Measurements from ENCODE around the gene MORN3.
"Not testable (repeated sequence)": the region's sequence is repeated elsewhere in the genome, so short reads cannot be mapped to it uniquely, and the experiment has no call there.

The MORN3 gene

DNA sequence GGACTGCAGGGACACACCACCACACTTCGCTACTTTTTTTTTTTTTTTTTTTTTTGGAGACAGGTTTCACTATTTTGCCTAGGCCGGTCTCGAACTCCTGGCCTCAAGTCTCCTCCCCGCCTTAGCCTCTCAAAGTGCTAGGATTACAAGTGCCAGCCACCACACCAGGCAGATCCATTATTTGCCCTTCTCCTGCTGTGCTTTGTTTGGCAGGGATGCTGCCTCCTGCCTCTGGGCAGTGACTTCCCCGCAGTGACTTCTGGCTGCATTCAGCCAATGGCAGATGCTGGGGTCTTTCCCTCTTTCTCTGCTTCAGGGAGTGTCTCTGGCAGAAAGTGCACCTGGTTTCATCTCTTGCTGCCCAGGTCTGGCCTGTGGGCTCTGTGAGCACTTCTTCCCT, 6.7 kb upstream of the MORN3 start:
- Histone ChIP-seq H3K36me3 (no peaks in the 10 kb centered on the region), H3K4me3 (ENCODE audit: low read depth, low read length) (no peak overlapping the region), H3K9me3 (no peaks in the 10 kb centered on the region), H3K27me3 (no peaks in the 10 kb centered on the region), H3K4me1 (peaks cover 4% of the 10 kb centered on the region; the same call in 1 of the 2 replicates)
- no peak for DNase-seq
- TF ChIP-seq CTCF (IDR thresholded peaks at IDR 0.05; ENCODE audit: low read depth, low read length): no peak

DNA sequence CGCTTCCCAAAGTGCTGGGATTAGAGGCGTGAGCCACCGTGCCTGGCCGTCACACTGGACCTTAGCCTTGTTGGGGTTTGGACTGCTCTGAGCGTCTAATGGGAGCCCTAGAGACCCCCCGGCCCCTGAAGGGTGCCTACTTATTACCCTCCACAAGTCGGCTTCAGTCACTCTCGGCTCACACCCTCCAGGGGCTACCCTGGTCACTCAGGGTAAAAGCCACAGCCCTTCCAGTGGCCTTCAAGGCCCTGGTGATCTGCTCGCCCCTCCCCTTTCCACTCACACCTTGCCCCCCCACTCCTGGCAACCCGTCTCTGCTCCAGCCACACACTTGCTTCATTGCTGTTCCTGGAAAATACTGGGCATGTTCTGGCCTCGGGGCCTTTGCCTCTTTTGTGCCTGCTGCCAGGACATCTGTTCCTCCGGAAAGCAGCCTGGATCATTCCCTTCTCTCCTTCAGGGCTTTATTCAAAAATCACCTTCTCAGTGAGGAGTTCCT, 3.6 kb upstream of the MORN3 start:
- TF ChIP-seq CTCF (IDR thresholded peaks at IDR 0.05; ENCODE audit: low read depth, low read length): no peak
- H3K4me1 ChIP-seq: peaks cover 4% of the 10 kb centered on the region; the same call in 1 of the 2 replicates
- H3K36me3 ChIP-seq: no peaks in the 10 kb centered on the region
- H3K27me3 ChIP-seq: no peaks in the 10 kb centered on the region
- H3K9me3 ChIP-seq: no peaks in the 10 kb centered on the region
- H3K4me3 ChIP-seq (ENCODE audit: low read depth, low read length): peak overlapping the region; percentile 63
- DNase-seq: peak; percentile 64

- Histone ChIP-seq H3K4me3 (ENCODE audit: low read depth, low read length) (no peak overlapping the region), H3K4me1 (peaks cover 4% of the 10 kb centered on the region; the same call in 1 of the 2 replicates), H3K9me3 (no peaks in the 10 kb centered on the region), H3K27me3 (no peaks in the 10 kb centered on the region), H3K36me3 (no peaks in the 10 kb centered on the region)
- peak; percentile 78 for DNase-seq
- TF ChIP-seq CTCF (IDR thresholded peaks at IDR 0.05; ENCODE audit: low read depth, low read length): peak; percentile 83
Observed at GRCh38 chr12:121668750-121669520, 519 bp downstream of the MORN3 start.

GRCh38 chr12:121666829-121667228, 2.6 kb downstream of the MORN3 start:
- DNase-seq: not testable (repeated sequence)

GRCh38 chr12:121663610-121663929, 5.9 kb downstream of the MORN3 start:
- H3K4me3 ChIP-seq (ENCODE audit: low read depth, low read length): peak overlapping the region; percentile 76
- DNase-seq: no peak
- TF ChIP-seq CTCF (IDR thresholded peaks at IDR 0.05; ENCODE audit: low read depth, low read length): no peak
- H3K9me3 ChIP-seq: no peaks in the 10 kb centered on the region
- peaks cover 4% of the 10 kb centered on the region; the same call in 1 of the 2 replicates for H3K4me1 ChIP-seq
- H3K27me3 ChIP-seq: no peaks in the 10 kb centered on the region
- H3K36me3 ChIP-seq: no peaks in the 10 kb centered on the region

More at GRCh38 chr12:121666829-121667228, 2.6 kb downstream of the MORN3 start:
- H3K36me3 ChIP-seq; H3K4me3 ChIP-seq (ENCODE audit: low read depth, low read length); H3K9me3 ChIP-seq; H3K4me1 ChIP-seq; H3K27me3 ChIP-seq: not testable (repeated sequence)

DNA sequence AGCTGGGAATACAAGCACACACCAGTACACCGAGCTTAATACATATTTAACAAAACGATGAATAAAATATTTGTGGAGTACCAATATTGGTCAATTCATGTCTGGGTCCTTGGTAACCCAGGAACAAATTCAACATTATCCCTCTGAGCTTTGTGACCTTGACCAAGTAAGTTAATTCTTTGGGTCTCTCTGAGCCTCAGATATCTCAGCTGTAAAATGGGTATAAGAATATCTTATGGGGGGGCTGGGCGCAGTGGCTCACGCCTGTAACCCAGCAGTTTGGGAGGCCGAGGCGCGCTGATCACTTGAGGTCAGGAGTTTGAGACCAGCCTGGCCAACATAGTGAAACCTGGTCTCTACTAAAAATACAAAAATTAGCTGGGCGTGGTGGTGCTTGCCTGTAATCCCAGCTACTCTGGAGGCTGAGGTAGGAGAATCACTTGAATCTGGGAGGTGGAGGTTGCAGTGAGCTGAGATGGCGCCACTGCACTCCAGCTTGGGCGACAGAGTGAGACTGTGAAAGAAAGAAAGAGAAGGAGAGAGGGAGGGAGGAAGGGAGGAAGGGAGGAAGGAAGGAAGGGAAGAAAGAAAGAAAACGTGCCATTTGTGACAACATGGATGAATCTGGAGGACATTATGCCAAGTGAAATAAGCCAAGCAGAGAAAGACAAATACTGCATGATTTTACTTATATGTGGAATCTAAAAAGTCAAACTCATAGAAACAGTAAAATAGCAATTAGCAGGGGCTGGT, 7.9 kb downstream of the MORN3 start:
- not testable (repeated sequence) for DNase-seq; H3K4me3 ChIP-seq (ENCODE audit: low read depth, low read length); H3K9me3 ChIP-seq; H3K4me1 ChIP-seq; H3K27me3 ChIP-seq; H3K36me3 ChIP-seq

Measured in BE2C (cell line).